Panc1 (cell line): ENCODE results near the gene ASAP2. TPM values are rescaled to one million over a fixed set of nuclear protein-coding genes. Genes with fewer than 3 reads are reported as not detected.

Experiments
- ATAC-seq: fragments of 200-7000 bp; cut with Tn5 transposase; 2 replicates; pipeline ENCODE4 v1.9.1; 2020; ENCODE audit warnings: mild to moderate bottlenecking, moderate library complexity
- BruUV-seq: library from RNA; stranded (reverse); fragments of 400-500 nt; replicated peaks from 2 replicates; lab custom pipeline; 2021; lab: Mats Ljungman, UMichigan
- CTCF ChIA-PET: fragments of 300-600 bp; sonication (Branson Sonifier 250); formaldehyde crosslinking; loops from one replicate; lab custom pipeline; 2022; ENCODE audit warnings: antibody characterized with exemption; lab: Charles Lee
- POLR2A ChIA-PET: fragments of 300-600 bp; sonication (Branson Sonifier 250); formaldehyde crosslinking; loops from one replicate; lab custom pipeline; 2022; ENCODE audit warnings: antibody characterized with exemption; lab: Charles Lee
- DNase-seq: peaks from one replicate; pipeline ENCODE4 v3.0.0-alpha.2; 2010; ENCODE audit warnings: low read depth, low spot score
- H3K27ac ChIP-seq: 2 replicates; pipeline ENCODE4 v1.5.1; 2011; ENCODE audit warnings: mild to moderate bottlenecking, low read length, inconsistent platforms
- H3K27me3 ChIP-seq: fragments of 200-500 bp; sonication (Bioruptor generic); 2 replicates; pipeline ENCODE4 v1.6.0; 2014; ENCODE audit warnings: low read length, inconsistent platforms; ENCODE audit not compliant: control insufficient read depth, insufficient read depth
- H3K36me3 ChIP-seq: fragments of 200-500 bp; sonication (Bioruptor generic); 2 replicates; pipeline ENCODE4 v1.5.1; 2014; ENCODE audit warnings: inconsistent platforms, mild to moderate bottlenecking, low read length, moderate library complexity; ENCODE audit not compliant: control insufficient read depth, insufficient read depth
- H3K4me1 ChIP-seq: 2 replicates; pipeline ENCODE4 v1.5.1; 2011; ENCODE audit warnings: inconsistent platforms, mild to moderate bottlenecking, low read length, moderate library complexity; ENCODE audit not compliant: control insufficient read depth, insufficient read depth
- H3K4me3 ChIP-seq, 2 experiments: 2 replicates each; pipeline ENCODE4 v1.5.1; 2011 to 2012; ENCODE audit warnings: low read depth in 2 of 2, low read length in 2 of 2, mild to moderate bottlenecking in 2 of 2, inconsistent platforms in 1 of 2, moderate library complexity in 1 of 2
- H3K9me3 ChIP-seq: fragments of 200-500 bp; sonication (Bioruptor generic); 2 replicates; pipeline ENCODE4 v1.5.1; 2014; ENCODE audit warnings: low read depth, mild to moderate bottlenecking, inconsistent platforms, low read length, moderate library complexity; ENCODE audit not compliant: control insufficient read depth, insufficient read depth
- CTCF ChIP-seq: fragments of 450-650 bp; IDR thresholded peaks from 2 replicates; pipeline ENCODE4 v1.5.1; 2017; ENCODE audit warnings: mild to moderate bottlenecking
- POLR2AphosphoS5 ChIP-seq: IDR thresholded peaks from 2 replicates; pipeline ENCODE4 v1.6.1; 2012; ENCODE audit warnings: mild to moderate bottlenecking, low read depth, low read length, moderate library complexity
- SIN3A ChIP-seq: IDR thresholded peaks from 2 replicates; pipeline ENCODE4 v1.6.1; 2012; ENCODE audit warnings: low read depth, mild to moderate bottlenecking, low read length, moderate library complexity, borderline replicate concordance; ENCODE audit not compliant: insufficient read depth
- TCF7L2 ChIP-seq: IDR thresholded peaks from 2 replicates; pipeline ENCODE4 v1.6.1; 2011; ENCODE audit warnings: mild to moderate bottlenecking, low read depth, low read length, inconsistent platforms
- in situ Hi-C: cut with HindIII; loops from 2 replicates; pipeline ENCODE4 v1.10.0; 2016; ENCODE audit warnings: low sequenced_read_pairs, low pct_unique_long_range_greater_than_20kb
- intact Hi-C: fragments of 100-400 bp; cut with micrococcal nuclease; formaldehyde crosslinking; loops from one replicate; pipeline ENCODE4 v1.10.0; 2022; ENCODE audit not compliant: unreplicated experiment
- total RNA-seq: library from RNA; stranded (reverse); gene quantifications from one replicate; pipeline ENCODE4 v1.2.1, GENCODE V29; 2021; ENCODE audit not compliant: unreplicated experiment
- TF ChIP-seq, protein P1 (sequence below), 2 experiments: IDR thresholded peaks; 2 replicates each; pipeline ENCODE4 v1.6.1; 2011 to 2012; ENCODE audit warnings: low read depth in 2 of 2, control low read depth in 1 of 2, low read length in 1 of 2, mild to moderate bottlenecking in 1 of 2, moderate library complexity in 1 of 2; ENCODE audit not compliant: insufficient read depth in 1 of 2

The ASAP2 gene
- total RNA-seq, 1 experiment from 2014 or later: 107 TPM

- Histone ChIP-seq H3K4me1 (peaks cover 96% of the 10 kb centered on the region), H3K9me3 (no peaks in the 10 kb centered on the region), H3K27me3 (no peaks in the 10 kb centered on the region), H3K36me3 (no peaks in the 10 kb centered on the region), H3K27ac (peak overlapping the region; percentile 100), H3K4me3 (peak overlapping the region in 1 of 2 experiments; percentile 36; a peak in 2 of 4 replicates)
- no peak for DNase-seq
- TF ChIP-seq TCF7L2 (0 out of 2 replicates have a peak, but pooled peaks have one; percentile 22), POLR2AphosphoS5 (no peak)
- no TSS peak for BruUV-seq
- peak; percentile 47 for ATAC-seq
- CTCF ChIA-PET: no interaction called here
- POLR2A ChIA-PET: interaction anchor here (0.9 to 1.2 kb wide), 2 partner anchors 10 to 21 kb away, joined by 3 read pairs; no protein-coding TSS in a partner anchor
- in situ Hi-C loops (no loop called here), intact Hi-C loops (no loop called here)
Observed at GRCh38 chr2:9244985-9245544, 38.5 kb downstream of the ASAP2 start.

GRCh38 chr2:9247177-9247576 lies 40.6 kb downstream of the ASAP2 start:
- intact Hi-C loops (no loop called here), in situ Hi-C loops (no loop called here)
- CTCF ChIA-PET: no interaction called here
- H3K9me3 ChIP-seq: no peaks in the 10 kb centered on the region
- no peaks in the 10 kb centered on the region for H3K27me3 ChIP-seq
- H3K4me3 ChIP-seq: peak overlapping the region in 1 of 2 experiments; percentile 14; a peak in 2 of 4 replicates
- ATAC-seq (no peak), DNase-seq (no peak)
- H3K4me1 ChIP-seq: peaks cover 98% of the 10 kb centered on the region
- H3K36me3 ChIP-seq: no peaks in the 10 kb centered on the region
- H3K27ac ChIP-seq: peak overlapping the region; percentile 100
- BruUV-seq: no TSS peak
- POLR2A ChIA-PET: no interaction called here
- TF ChIP-seq POLR2AphosphoS5 (no peak), CTCF (no peak), SIN3A (no peak), TCF7L2 (no peak)
- TF ChIP-seq, protein P1, sequence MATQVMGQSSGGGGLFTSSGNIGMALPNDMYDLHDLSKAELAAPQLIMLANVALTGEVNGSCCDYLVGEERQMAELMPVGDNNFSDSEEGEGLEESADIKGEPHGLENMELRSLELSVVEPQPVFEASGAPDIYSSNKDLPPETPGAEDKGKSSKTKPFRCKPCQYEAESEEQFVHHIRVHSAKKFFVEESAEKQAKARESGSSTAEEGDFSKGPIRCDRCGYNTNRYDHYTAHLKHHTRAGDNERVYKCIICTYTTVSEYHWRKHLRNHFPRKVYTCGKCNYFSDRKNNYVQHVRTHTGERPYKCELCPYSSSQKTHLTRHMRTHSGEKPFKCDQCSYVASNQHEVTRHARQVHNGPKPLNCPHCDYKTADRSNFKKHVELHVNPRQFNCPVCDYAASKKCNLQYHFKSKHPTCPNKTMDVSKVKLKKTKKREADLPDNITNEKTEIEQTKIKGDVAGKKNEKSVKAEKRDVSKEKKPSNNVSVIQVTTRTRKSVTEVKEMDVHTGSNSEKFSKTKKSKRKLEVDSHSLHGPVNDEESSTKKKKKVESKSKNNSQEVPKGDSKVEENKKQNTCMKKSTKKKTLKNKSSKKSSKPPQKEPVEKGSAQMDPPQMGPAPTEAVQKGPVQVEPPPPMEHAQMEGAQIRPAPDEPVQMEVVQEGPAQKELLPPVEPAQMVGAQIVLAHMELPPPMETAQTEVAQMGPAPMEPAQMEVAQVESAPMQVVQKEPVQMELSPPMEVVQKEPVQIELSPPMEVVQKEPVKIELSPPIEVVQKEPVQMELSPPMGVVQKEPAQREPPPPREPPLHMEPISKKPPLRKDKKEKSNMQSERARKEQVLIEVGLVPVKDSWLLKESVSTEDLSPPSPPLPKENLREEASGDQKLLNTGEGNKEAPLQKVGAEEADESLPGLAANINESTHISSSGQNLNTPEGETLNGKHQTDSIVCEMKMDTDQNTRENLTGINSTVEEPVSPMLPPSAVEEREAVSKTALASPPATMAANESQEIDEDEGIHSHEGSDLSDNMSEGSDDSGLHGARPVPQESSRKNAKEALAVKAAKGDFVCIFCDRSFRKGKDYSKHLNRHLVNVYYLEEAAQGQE (IDR thresholded peaks at IDR 0.05; ENCODE audit: insufficient read depth in 1 of 2, low read depth in 2 of 2, low read length in 1 of 2): no peak

GRCh38 chr2:9247786-9248185 lies 41.2 kb downstream of the ASAP2 start:
- TF ChIP-seq TCF7L2: no peak
- TF ChIP-seq CTCF: no peak
- no peak for TF ChIP-seq SIN3A
- TF ChIP-seq, protein P1 (IDR thresholded peaks at IDR 0.05; ENCODE audit: insufficient read depth in 1 of 2, low read depth in 2 of 2, low read length in 1 of 2): no peak
- TF ChIP-seq POLR2AphosphoS5: no peak; the same call in 1 of the 2 replicates

More at GRCh38 chr2:9247786-9248185, 41.2 kb downstream of the ASAP2 start:
- H3K9me3 ChIP-seq: no peaks in the 10 kb centered on the region
- H3K36me3 ChIP-seq: no peaks in the 10 kb centered on the region
- CTCF ChIA-PET: no interaction called here
- POLR2A ChIA-PET: no interaction called here
- peak overlapping the region; percentile 100 for H3K27ac ChIP-seq
- peaks cover 94% of the 10 kb centered on the region for H3K4me1 ChIP-seq
- ATAC-seq (no peak), DNase-seq (no peak)
- intact Hi-C loops: no loop called here
- H3K27me3 ChIP-seq: no peaks in the 10 kb centered on the region
- no TSS peak for BruUV-seq
- in situ Hi-C loops: no loop called here
- peak overlapping the region in 1 of 2 experiments; percentile 14; a peak in 2 of 4 replicates for H3K4me3 ChIP-seq
